Astrocyte (in vitro differentiated cells and primary cell): Measurements from ENCODE around the gene HLA-DMB.

Source experiments
- EZH2 ChIP-seq: IDR thresholded peaks from 2 replicates; pipeline ENCODE4 v1.6.1; 2012; ENCODE audit warnings: mild to moderate bottlenecking, low read length, inconsistent platforms; ENCODE audit not compliant: insufficient read depth
- TF ChIP-seq, protein P1 (sequence below): IDR thresholded peaks from 2 replicates; pipeline ENCODE4 v1.5.1; 2011; ENCODE audit warnings: low read depth, mild to moderate bottlenecking, inconsistent platforms, low read length, moderate library complexity; ENCODE audit not compliant: insufficient read depth

DNA sequence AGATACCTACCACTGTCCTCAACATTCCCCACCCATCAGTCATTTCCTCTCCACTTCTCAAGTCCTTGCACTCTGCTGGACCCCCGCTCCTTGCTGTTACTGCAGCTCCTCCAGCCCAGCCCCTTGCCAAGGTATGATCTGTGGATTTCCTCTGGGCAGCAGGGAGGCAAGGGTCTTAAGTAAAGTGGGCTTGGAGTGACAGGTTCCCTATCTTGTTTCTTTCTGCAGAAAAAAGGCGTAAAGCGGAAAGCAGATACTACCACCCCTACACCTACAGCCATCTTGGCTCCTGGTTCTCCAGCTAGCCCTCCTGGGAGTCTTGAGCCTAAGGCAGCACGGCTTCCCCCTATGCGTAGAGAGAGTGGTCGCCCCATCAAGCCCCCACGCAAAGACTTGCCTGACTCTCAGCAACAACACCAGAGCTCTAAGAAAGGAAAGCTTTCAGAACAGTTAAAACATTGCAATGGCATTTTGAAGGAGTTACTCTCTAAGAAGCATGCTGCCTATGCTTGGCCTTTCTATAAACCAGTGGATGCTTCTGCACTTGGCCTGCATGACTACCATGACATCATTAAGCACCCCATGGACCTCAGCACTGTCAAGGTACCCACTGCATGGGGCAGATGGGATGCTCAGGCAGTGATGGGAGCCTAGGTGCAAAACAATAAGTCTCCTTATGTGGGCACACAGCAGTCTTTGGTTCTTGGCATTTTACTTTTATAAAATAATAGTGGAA, 35.7 kb upstream of the HLA-DMB start:
- TF ChIP-seq, protein P1, sequence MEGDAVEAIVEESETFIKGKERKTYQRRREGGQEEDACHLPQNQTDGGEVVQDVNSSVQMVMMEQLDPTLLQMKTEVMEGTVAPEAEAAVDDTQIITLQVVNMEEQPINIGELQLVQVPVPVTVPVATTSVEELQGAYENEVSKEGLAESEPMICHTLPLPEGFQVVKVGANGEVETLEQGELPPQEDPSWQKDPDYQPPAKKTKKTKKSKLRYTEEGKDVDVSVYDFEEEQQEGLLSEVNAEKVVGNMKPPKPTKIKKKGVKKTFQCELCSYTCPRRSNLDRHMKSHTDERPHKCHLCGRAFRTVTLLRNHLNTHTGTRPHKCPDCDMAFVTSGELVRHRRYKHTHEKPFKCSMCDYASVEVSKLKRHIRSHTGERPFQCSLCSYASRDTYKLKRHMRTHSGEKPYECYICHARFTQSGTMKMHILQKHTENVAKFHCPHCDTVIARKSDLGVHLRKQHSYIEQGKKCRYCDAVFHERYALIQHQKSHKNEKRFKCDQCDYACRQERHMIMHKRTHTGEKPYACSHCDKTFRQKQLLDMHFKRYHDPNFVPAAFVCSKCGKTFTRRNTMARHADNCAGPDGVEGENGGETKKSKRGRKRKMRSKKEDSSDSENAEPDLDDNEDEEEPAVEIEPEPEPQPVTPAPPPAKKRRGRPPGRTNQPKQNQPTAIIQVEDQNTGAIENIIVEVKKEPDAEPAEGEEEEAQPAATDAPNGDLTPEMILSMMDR, result no peak
- TF ChIP-seq EZH2, result no peak
